HG03521 (cell line): ENCODE data around the gene SEMA3G.

Source experiments
- ATAC-seq: cut with Tn5 transposase; IDR thresholded peaks from one replicate; pipeline ENCODE4 v1.9.1; 2021; ENCODE audit warnings: mild to moderate bottlenecking, moderate library complexity; ENCODE audit not compliant: unreplicated experiment

SEMA3G gene

GRCh38 chr3:52454250-52454937 is 9.5 kb upstream of the SEMA3G start:
- ATAC-seq: no peak

GRCh38 chr3:52453496-52454249 is 8.8 kb upstream of the SEMA3G start, which contains the start of gene TNNC1:
Gene TNNC1 (minus strand): TSS chr3:52454041. CDS start chr3:52454015, 26 bp downstream.
- ATAC-seq: no peak

GRCh38 chr3:52452570-52453221 is 7.8 kb upstream of the SEMA3G start:
- ATAC-seq: no peak

- ATAC-seq: no peak
Observed at GRCh38 chr3:52452126-52452525, 7.2 kb upstream of the SEMA3G start.

- no peak for ATAC-seq
Observed at GRCh38 chr3:52451237-52452083, 6.6 kb upstream of the SEMA3G start.

- no peak for ATAC-seq
Observed at GRCh38 chr3:52450489-52451236, 5.8 kb upstream of the SEMA3G start.

GRCh38 chr3:52447512-52448355 is 2.8 kb upstream of the SEMA3G start:
- ATAC-seq: no peak

- no peak for ATAC-seq
Observed at GRCh38 chr3:52446631-52447511, 2.0 kb upstream of the SEMA3G start.

GRCh38 chr3:52446042-52446441 is 1.1 kb upstream of the SEMA3G start:
- no peak for ATAC-seq

GRCh38 chr3:52443791-52444687 is 864 bp downstream of the SEMA3G start:
- no peak for ATAC-seq

- no peak for ATAC-seq
Observed at GRCh38 chr3:52443268-52443610, 1.7 kb downstream of the SEMA3G start.

- ATAC-seq: no peak
Observed at GRCh38 chr3:52442409-52443267, 2.3 kb downstream of the SEMA3G start.

GRCh38 chr3:52441772-52442332 is 3.1 kb downstream of the SEMA3G start:
- no peak for ATAC-seq

- no peak for ATAC-seq
Observed at GRCh38 chr3:52441091-52441771, 3.7 kb downstream of the SEMA3G start.

- no peak for ATAC-seq
Observed at GRCh38 chr3:52440671-52441070, 4.2 kb downstream of the SEMA3G start.

GRCh38 chr3:52440249-52440551 is 4.7 kb downstream of the SEMA3G start:
- ATAC-seq: no peak
